ENCODE data around the gene VWF.

DNA sequence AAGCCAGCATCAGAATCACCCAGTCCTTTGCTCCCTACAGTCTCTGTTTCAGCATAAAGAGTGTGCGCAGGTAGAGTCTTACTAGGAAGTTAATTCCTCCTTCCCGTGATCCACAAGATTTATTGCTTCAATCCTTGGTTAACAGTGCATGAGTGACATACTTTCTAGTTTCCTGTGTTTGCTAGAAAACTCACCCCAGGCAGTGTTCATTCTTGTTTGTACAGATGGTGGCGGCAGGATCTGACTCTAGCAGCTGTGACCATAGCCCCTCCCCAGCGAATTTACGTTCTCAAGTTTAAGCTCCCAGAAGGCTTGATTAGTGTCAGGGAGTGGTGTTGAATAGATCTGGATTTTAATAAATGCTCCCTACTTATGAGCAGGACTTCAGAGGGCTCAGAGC is 103.5 kb downstream of the VWF start:
- TF ChIP-seq, protein P1, sequence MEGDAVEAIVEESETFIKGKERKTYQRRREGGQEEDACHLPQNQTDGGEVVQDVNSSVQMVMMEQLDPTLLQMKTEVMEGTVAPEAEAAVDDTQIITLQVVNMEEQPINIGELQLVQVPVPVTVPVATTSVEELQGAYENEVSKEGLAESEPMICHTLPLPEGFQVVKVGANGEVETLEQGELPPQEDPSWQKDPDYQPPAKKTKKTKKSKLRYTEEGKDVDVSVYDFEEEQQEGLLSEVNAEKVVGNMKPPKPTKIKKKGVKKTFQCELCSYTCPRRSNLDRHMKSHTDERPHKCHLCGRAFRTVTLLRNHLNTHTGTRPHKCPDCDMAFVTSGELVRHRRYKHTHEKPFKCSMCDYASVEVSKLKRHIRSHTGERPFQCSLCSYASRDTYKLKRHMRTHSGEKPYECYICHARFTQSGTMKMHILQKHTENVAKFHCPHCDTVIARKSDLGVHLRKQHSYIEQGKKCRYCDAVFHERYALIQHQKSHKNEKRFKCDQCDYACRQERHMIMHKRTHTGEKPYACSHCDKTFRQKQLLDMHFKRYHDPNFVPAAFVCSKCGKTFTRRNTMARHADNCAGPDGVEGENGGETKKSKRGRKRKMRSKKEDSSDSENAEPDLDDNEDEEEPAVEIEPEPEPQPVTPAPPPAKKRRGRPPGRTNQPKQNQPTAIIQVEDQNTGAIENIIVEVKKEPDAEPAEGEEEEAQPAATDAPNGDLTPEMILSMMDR (IDR thresholded peaks at IDR 0.05) = no peak
- TF ChIP-seq POLR2A (IDR thresholded peaks at IDR 0.05) = no peak

Measured in right lobe of liver (tissue), 4 donors.